ENCODE measurements around the gene ERH. TPM values are rescaled to one million over a fixed set of nuclear protein-coding genes. Genes with fewer than 3 reads are reported as not detected.

The ERH gene
- total RNA-seq, 1 experiment from 2014 or later, result 352 TPM

DNA sequence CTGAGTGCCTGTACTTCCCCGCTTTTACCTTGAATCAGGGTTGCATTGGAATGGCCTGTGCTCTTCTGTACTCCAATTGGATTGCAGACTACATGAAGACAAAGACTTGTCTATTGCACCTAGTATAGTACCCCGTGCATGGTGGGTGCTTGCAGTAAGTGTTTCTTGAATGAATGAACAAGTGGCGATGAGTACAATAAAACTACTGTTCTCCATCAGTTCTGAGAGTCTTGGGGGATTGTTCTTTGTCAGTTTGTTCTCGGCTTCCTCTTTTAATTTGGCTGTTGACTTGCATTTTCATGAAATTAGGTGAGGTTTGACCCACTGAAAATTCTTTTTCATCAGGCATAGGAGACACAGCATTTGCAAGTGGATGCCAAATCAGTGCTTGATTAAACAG, 34.1 kb downstream of the ERH start:
- intact Hi-C loops (cut with micrococcal nuclease), result no loop called here
- CTCF ChIA-PET, result no interaction called here

More for the DNA sequence above, 34.1 kb downstream of the ERH start:
- DNase-seq (ENCODE audit: low read depth, low spot score), result no peak
- no TSS peak for BruUV-seq (replicated peaks)
- H3K9ac ChIP-seq (ENCODE audit: low read length), result no peak overlapping the region
- ChIA-PET RAD21 (ENCODE audit: low non-redundant PET in 1 of 2, low total read pairs in 2 of 2, uncharacterized antibody in 2 of 2, unreplicated experiment in 2 of 2) (no interaction called here), POLR2A (no interaction called here)
- H3K4me3 ChIP-seq (replicated peaks in 1 of 2; ENCODE audit: low read depth in 1 of 2, low read length in 2 of 2), result no peak overlapping the region
- no peaks in the 10 kb centered on the region for H3K79me2 ChIP-seq (ENCODE audit: insufficient read depth, low read length)
- no peak overlapping the region for H2AFZ ChIP-seq (ENCODE audit: low read depth, low read length, poor library complexity, severe bottlenecking)
- no peaks in the 10 kb centered on the region for H3K9me2 ChIP-seq (ENCODE audit: insufficient read depth)
- TF ChIP-seq ZFX (IDR thresholded peaks at IDR 0.05) (no peak), EGR1 (IDR thresholded peaks at IDR 0.05; ENCODE audit: low read depth) (no peak), CTCF (IDR thresholded peaks at IDR 0.05 in 2 of 3, conservative IDR thresholded peaks at IDR 0.05 in 1 of 3; ENCODE audit: borderline replicate concordance in 1 of 3, insufficient read depth in 1 of 3, low read depth in 2 of 3, low read length in 2 of 3) (no peak), ZNF274 (IDR thresholded peaks at IDR 0.05; ENCODE audit: low read depth, low read length) (no peak), FOSL1 (IDR thresholded peaks at IDR 0.05; ENCODE audit: low read depth) (no peak), YY1 (IDR thresholded peaks at IDR 0.05; ENCODE audit: extremely low read depth, insufficient replicate concordance, low read depth, low read length) (no peak), TCF7L2 (IDR thresholded peaks at IDR 0.05; ENCODE audit: borderline replicate concordance, extremely low read depth, insufficient read depth, insufficient read length) (no peak), SRF (IDR thresholded peaks at IDR 0.05; ENCODE audit: low read depth) (no peak), SIN3A (IDR thresholded peaks at IDR 0.05; ENCODE audit: low read depth) (no peak)
- no peaks in the 10 kb centered on the region for H3K36me3 ChIP-seq (ENCODE audit: control insufficient read depth in 1 of 2, insufficient read depth in 2 of 2, low read length in 2 of 2)
- ATAC-seq, result no peak
- H3K9me3 ChIP-seq (ENCODE audit: control insufficient read depth in 1 of 2, insufficient read depth in 1 of 2, low read depth in 1 of 2, low read length in 2 of 2), result no peaks in the 10 kb centered on the region
- H3K4me2 ChIP-seq (ENCODE audit: low read length), result no peak overlapping the region
- no peaks in the 10 kb centered on the region for H4K20me1 ChIP-seq (ENCODE audit: insufficient read depth)
- H3K4me1 ChIP-seq (ENCODE audit: control insufficient read depth in 1 of 2, insufficient read depth in 2 of 2, low read length in 2 of 2), result no peaks in the 10 kb centered on the region
- no peaks in the 10 kb centered on the region for H3K27me3 ChIP-seq (ENCODE audit: insufficient read depth, low read length)
- no peak overlapping the region for H3K27ac ChIP-seq (ENCODE audit: low read depth, low read length)

Data from HCT116 (cell line).